Body of pancreas (tissue), 4 donors: ENCODE data around the gene TOP3A.

Experiments used
- POLR2A ChIP-seq, 3 donors: fragments of 450-650 bp; IDR thresholded peaks; one replicate each; pipeline ENCODE4 v1.6.1; 2016; ENCODE audit warnings: antibody characterized with exemption in 3 of 3, mild to moderate bottlenecking in 2 of 3
- TF ChIP-seq, protein P1 (sequence below), 7 experiments: fragments of 450-650 bp in 4 of 7; fragments of 200-600 bp in 3 of 7; sonication (generic) in 3 of 7; IDR thresholded peaks; one replicate each; pipeline ENCODE4 v1.5.1; 2016 to 2019; ENCODE audit warnings: antibody characterized with exemption in 7 of 7

DNA sequence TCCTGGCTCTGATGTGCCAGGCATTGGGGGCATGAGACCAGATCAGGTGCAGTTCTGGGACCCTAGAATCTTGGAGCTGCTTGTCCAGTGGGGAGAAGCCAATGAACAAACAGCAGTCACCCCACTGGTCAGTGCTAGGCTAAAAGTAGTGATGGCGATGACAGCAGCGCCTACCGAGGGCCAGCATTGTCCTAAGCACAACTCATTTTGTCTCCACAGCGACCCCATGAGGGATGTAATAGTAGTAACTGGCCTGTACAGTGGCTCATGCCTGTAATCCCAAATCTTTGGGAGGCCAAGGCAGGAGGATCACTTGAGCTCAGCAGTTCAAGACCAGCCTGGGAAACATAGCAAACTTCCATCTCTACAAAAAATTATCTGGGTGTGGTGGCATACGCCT lies 6.5 kb upstream of the TOP3A start:
- TF ChIP-seq, protein P1, sequence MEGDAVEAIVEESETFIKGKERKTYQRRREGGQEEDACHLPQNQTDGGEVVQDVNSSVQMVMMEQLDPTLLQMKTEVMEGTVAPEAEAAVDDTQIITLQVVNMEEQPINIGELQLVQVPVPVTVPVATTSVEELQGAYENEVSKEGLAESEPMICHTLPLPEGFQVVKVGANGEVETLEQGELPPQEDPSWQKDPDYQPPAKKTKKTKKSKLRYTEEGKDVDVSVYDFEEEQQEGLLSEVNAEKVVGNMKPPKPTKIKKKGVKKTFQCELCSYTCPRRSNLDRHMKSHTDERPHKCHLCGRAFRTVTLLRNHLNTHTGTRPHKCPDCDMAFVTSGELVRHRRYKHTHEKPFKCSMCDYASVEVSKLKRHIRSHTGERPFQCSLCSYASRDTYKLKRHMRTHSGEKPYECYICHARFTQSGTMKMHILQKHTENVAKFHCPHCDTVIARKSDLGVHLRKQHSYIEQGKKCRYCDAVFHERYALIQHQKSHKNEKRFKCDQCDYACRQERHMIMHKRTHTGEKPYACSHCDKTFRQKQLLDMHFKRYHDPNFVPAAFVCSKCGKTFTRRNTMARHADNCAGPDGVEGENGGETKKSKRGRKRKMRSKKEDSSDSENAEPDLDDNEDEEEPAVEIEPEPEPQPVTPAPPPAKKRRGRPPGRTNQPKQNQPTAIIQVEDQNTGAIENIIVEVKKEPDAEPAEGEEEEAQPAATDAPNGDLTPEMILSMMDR (IDR thresholded peaks at IDR 0.05) = no peak
- TF ChIP-seq POLR2A (IDR thresholded peaks at IDR 0.05) = no peak
